Measurements from ENCODE around the gene RGS17. TPM values are rescaled to one million over a fixed set of nuclear protein-coding genes. Genes with fewer than 3 reads are reported as not detected.
"Not testable (repeated sequence)": the region's sequence is repeated elsewhere in the genome, so short reads cannot be mapped to it uniquely, and the experiment has no call there.

Gene RGS17
- total RNA-seq, 1 experiment from 2014 or later: 14.4 TPM

GRCh38 chr6:153016846-153017245, 114.2 kb downstream of the RGS17 start:
- in situ Hi-C loops (cut with HindIII; ENCODE audit: low pct_unique_long_range_greater_than_20kb, low sequenced_read_pairs): no loop called here
- no peak for DNase-seq (ENCODE audit: low read depth)

DNA sequence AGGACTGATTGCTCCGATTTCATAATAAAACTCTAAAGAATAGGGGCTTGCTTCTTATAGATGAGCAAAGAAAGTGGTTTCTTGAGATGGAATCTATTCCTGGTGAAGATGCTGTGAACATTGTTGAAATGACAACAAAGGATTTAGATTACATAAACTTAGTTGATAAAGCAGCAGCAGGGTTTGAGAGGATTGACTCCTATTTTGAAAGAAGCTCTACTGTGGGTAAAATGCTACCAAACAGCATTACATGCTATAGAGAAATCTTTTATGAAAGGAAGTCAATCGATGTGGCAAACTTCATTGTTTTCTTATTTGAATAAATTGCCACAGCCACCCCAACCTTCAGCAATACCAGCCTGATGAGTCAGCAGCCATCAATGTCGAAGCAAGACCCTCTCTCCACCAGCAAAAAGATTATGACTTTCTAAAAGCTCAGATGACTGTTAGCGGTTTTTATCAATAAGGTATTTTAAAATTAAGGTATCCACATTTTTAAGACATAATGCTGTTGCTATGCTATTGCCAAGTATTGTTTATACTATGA, 115.9 kb downstream of the RGS17 start:
- in situ Hi-C loops (cut with HindIII; ENCODE audit: low pct_unique_long_range_greater_than_20kb, low sequenced_read_pairs): no loop called here
- DNase-seq (ENCODE audit: low read depth): no peak

DNA sequence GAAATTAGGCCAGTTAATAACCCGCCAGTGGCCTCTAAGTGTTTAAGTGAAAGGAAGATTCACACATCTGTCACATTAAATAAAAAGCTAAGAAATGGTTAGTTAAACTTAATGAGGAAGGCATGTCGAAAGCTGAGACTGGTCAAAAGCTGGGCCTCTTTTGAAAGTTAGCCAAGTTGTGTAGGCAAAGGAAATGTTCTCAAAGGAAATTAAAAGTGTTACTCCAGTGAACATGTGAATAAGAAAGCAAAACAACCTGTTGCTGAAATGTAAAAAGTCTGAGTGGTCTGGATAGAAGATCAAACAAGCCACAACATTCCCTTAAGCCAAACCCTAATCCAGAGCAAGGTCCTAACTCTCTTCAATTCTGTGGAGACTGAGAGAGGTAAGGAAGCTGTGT, 117.6 kb downstream of the RGS17 start:
- DNase-seq (ENCODE audit: low read depth): no peak
- in situ Hi-C loops (cut with HindIII; ENCODE audit: low pct_unique_long_range_greater_than_20kb, low sequenced_read_pairs): no loop called here

GRCh38 chr6:153012856-153013255, 118.2 kb downstream of the RGS17 start:
- DNase-seq (ENCODE audit: low read depth): no peak
- in situ Hi-C loops (cut with HindIII; ENCODE audit: low pct_unique_long_range_greater_than_20kb, low sequenced_read_pairs): no loop called here

DNA sequence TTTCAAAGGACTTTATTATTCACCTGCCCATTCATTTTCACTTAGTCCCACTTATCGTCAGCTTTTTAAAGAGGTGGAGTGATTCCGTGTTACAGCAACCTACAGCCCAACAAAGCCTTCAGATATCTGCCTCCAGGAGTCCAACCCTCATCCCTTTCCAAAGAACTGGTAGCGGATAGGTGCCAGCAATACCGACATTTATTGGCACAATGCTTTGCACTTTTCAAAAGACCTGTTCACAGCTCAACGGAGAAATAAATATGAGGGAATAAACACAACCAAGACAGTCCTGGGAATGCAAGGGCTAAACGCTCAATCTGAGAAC, 127.8 kb downstream of the RGS17 start:
- in situ Hi-C loops (cut with HindIII; ENCODE audit: low pct_unique_long_range_greater_than_20kb, low sequenced_read_pairs): no loop called here
- DNase-seq (ENCODE audit: low read depth): no peak

DNA sequence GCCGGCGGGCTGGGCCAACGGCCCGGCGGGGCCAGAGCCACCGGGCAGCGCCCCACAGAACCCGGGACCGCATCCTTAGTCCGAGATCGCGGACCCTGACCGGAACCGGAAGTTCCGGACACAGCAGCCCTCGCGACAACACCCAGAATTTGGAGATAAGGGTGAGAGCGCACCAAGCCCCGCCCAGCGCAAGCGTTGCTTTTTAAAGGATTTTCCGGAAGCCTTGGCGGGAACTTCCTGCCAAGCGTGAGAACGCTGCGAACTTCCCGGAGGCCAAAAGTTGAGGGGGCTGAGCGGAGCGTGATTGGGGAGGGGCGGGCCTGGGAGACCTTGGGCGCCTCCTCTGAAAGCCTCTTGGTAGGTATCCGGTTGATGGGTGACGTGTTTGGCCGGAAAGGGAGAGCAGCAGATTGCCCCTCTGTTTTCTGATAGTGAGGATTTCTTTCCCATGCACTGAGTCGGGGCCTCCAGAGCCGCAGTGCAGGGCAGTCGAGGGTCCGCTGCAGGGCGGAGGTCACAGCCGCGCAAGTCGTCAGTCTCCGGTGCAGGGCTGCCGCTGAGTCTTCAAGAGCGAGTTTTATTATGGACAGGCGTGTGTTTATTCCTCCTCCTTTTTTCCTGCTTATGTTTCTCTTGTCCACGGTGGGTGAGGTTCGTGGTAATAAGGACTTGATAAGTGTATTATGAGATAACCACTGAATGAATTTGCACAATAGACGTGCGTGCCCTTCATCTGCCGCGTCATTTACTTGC, 128.3 kb downstream of the RGS17 start, which contains the start of gene MTRF1L:
TSS of gene MTRF1L (minus strand) at position 97 of the 753 bp plus-strand sequence. CDS start at position 73, 24 bp downstream.
- in situ Hi-C loops (cut with HindIII; ENCODE audit: low pct_unique_long_range_greater_than_20kb, low sequenced_read_pairs): no loop called here
- DNase-seq (ENCODE audit: low read depth): peak; percentile 86

GRCh38 chr6:153001767-153002612, 129.1 kb downstream of the RGS17 start:
- in situ Hi-C loops (cut with HindIII; ENCODE audit: low pct_unique_long_range_greater_than_20kb, low sequenced_read_pairs): no loop called here
- no peak for DNase-seq (ENCODE audit: low read depth)

- DNase-seq (ENCODE audit: low read depth); in situ Hi-C loops (cut with HindIII; ENCODE audit: low pct_unique_long_range_greater_than_20kb, low sequenced_read_pairs): not testable (repeated sequence)
These were observed 130.3 kb downstream of the RGS17 start for GRCh38 chr6:153000790-153001189.

DNA sequence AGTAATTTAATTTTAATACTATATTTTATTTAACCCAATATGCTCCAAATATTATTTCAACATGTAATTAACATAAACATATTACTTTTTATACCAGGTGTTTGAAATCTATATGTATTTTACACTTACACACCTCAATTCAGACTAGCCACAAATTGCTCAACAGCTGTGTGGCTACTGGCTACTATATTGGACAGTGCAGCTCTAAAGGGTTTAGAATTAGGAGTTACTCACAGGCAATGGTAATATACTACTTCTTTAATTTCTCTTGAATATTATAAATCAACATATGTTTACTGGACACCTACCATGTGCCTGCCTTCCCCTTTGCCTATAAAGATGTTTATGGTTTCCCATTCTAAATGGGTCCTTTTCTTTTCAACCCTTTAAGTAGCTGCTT, 130.8 kb downstream of the RGS17 start:
- DNase-seq (ENCODE audit: low read depth): no peak
- in situ Hi-C loops (cut with HindIII; ENCODE audit: low pct_unique_long_range_greater_than_20kb, low sequenced_read_pairs): no loop called here

DNA sequence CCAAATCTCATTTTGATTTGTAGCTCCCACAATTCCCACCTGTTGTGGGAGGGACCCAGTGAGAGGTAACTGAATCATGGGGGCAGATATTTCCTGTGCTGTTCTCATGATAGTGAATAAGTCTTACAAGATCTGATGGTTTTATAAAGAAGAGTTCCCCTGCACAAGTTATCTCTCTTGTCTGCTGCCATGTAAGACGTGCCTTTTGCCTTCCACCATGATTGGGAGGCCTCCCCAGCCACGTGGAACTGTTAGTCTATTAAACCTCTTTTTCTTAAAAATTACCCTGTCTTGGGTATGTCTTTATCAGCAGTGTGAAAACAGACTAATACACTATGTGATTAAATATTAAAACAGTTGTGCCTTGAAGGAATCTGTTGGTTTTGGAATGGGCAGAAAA, 131.5 kb downstream of the RGS17 start:
- in situ Hi-C loops (cut with HindIII; ENCODE audit: low pct_unique_long_range_greater_than_20kb, low sequenced_read_pairs); DNase-seq (ENCODE audit: low read depth): not testable (repeated sequence)

DNA sequence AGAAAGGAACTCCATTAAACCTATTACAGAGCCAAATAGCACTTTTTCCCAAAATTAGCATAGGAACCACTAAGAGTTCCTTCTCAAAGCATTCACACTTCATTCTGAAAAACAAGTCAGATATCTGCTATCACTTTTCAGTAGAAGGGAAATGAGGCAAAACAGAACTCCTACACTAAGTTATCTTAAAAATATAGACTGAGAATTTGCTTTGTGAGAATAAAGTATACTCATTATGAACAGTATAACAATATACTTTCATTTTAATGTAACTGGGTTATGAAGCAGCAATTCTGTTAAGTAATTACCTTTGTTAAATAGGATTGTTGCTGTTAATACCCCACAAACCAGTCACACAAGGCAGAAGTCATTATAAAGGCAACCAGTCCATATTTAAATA, 137.2 kb downstream of the RGS17 start:
- no peak for DNase-seq (ENCODE audit: low read depth)
- in situ Hi-C loops (cut with HindIII; ENCODE audit: low pct_unique_long_range_greater_than_20kb, low sequenced_read_pairs): no loop called here

- no peak for DNase-seq (ENCODE audit: low read depth)
- in situ Hi-C loops (cut with HindIII; ENCODE audit: low pct_unique_long_range_greater_than_20kb, low sequenced_read_pairs): no loop called here
These were observed 137.7 kb downstream of the RGS17 start for GRCh38 chr6:152993431-152993830.

DNA sequence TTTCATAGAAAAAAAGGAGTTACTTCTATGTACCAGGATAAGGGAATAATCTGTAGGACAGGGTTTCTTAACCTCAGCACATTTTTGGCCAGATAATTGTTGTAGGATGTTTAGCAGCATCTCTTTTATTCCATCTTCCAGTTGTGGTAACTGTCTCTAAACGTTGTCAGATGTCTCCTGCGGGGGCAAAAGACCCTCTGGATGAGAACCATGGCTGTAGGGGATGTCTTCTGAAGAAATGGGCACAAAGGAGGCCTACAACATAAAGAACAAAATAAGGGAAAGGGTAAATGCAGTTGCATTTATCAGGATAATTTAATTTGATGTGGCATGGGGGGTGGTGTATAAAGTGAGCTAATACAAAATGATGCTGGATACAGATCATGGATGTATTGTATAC, 144.1 kb downstream of the RGS17 start:
- in situ Hi-C loops (cut with HindIII; ENCODE audit: low pct_unique_long_range_greater_than_20kb, low sequenced_read_pairs): no loop called here
- DNase-seq (ENCODE audit: low read depth): no peak

DNA sequence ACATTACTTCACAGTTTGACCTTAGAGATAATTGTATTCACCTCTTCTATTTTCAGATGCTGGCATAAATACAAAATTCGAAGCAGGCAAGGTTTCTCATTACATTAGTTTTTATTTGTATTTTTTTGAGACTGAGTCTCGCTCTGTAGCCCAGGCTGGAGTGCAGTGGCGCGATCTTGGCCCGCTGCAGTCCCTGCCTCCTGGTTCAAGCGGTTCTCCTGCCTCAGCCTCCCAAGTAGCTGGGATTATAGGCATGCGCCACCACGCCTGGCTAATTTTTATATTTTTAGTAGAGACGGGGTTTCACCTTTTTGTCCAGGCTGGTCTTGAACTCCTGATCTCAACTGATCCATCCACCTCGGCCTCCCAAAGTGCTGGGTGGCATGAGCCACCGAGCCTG, 145.8 kb downstream of the RGS17 start:
- in situ Hi-C loops (cut with HindIII; ENCODE audit: low pct_unique_long_range_greater_than_20kb, low sequenced_read_pairs); DNase-seq (ENCODE audit: low read depth): not testable (repeated sequence)

DNA sequence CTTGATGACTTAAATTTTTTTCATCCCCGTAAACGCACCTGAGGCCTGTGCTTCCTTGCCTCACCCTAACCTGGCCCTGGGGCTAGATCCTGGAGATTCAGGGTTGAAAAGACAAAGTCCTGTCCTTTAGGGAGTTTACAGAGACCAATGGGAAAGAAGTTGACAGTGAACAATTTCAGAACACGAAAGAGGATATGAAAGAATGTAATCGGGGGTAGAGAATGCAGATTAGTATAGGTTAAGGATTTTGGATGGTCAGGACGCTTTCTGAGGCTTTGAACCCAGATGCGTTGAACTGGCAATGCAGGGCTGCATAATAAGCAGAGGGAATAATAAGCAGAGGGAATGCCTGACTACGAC, 146.6 kb downstream of the RGS17 start:
- no peak for DNase-seq (ENCODE audit: low read depth)
- in situ Hi-C loops (cut with HindIII; ENCODE audit: low pct_unique_long_range_greater_than_20kb, low sequenced_read_pairs): no loop called here

- DNase-seq (ENCODE audit: low read depth): peak; percentile 94
- in situ Hi-C loops (cut with HindIII; ENCODE audit: low pct_unique_long_range_greater_than_20kb, low sequenced_read_pairs): no loop called here
These were observed 147.2 kb downstream of the RGS17 start for GRCh38 chr6:152983637-152984512.

DNA sequence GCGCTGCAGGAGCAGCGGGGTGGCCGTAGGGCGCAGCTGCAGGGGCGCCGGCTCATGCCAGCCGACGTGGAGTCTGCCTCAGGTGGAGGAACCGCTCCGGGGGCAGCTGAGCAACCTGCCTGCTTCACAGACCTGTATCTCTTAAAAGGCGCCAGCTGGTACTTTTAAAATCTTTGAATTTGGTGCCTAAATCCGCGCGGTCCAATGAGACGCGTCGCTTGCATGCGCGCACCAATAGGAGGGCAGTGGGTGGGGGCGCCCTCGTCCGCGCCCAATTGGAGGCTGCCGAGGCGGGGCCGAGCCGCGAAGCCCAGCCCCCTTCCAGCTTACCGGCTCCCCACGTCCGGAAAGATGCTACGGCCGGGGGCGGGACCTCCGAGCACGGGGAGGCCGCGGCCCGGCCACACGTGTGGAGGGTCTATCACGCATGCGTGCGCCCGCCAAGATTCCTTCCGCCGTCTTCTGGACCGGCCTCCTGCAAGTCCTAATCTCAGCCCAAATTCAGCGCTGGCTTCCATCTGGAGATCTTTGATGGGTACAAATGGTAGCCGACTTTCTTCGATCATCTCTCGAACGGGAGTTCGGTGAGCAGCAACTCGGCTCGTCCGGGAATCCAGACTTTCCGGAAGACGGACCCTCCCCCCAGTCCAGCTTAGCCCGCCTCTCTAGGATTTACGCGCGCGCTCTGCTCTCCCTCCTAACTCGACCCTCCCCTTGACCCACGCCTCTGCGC, 148.0 kb downstream of the RGS17 start, which contains the start of gene FBXO5:
TSS of gene FBXO5 (minus strand) at position 138 of the 733 bp plus-strand sequence. CDS start at position 56, 82 bp downstream.
- in situ Hi-C loops (cut with HindIII; ENCODE audit: low pct_unique_long_range_greater_than_20kb, low sequenced_read_pairs): no loop called here
- DNase-seq (ENCODE audit: low read depth): peak; percentile 97
